Measurements from ENCODE around the gene ZNF177.

GRCh38 chr19:9431475-9431874 lies 68.7 kb downstream of the ZNF177 start:
- TF ChIP-seq CTCF (IDR thresholded peaks at IDR 0.05; ENCODE audit: low read depth, low read length, missing input control) (no peak), TAF1 (conservative IDR thresholded peaks at IDR 0.05) (no peak), EGR1 (IDR thresholded peaks at IDR 0.05; ENCODE audit: low read depth in 2 of 2) (no peak), JUND (IDR thresholded peaks at IDR 0.05) (no peak), RXRA (IDR thresholded peaks at IDR 0.05) (no peak), MAX (IDR thresholded peaks at IDR 0.05) (no peak), RAD21 (IDR thresholded peaks at IDR 0.05) (no peak), YY1 (IDR thresholded peaks at IDR 0.05) (no peak)

Data from liver (tissue), 3 donors.